NCI-H1436 (cell line): ENCODE measurements around the gene LETM1.

Experiments
- DNase-seq: peaks from one replicate; lab custom pipeline; 2025; lab: John Stamatoyannopoulos, UW

The LETM1 gene

DNA sequence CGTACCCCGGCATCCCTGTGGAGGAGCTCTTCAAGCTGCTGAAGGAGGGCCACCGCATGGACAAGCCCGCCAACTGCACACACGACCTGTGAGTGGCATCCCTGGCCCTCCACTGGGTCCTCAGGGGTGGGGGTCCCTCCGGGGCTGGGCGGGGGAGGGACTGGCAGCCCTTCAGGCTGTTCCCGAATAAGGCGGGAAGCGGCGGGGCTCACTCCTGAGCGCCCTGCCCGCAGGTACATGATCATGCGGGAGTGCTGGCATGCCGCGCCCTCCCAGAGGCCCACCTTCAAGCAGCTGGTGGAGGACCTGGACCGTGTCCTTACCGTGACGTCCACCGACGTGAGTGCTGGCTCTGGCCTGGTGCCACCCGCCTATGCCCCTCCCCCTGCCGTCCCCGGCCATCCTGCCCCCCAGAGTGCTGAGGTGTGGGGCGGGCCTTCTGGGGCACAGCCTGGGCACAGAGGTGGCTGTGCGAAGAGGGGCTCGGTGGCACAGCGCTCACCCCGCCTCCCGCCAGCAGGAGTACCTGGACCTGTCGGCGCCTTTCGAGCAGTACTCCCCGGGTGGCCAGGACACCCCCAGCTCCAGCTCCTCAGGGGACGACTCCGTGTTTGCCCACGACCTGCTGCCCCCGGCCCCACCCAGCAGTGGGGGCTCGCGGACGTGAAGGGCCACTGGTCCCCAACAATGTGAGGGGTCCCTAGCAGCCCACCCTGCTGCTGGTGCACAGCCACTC is 49.2 kb downstream of the LETM1 start:
- no peak for DNase-seq

DNA sequence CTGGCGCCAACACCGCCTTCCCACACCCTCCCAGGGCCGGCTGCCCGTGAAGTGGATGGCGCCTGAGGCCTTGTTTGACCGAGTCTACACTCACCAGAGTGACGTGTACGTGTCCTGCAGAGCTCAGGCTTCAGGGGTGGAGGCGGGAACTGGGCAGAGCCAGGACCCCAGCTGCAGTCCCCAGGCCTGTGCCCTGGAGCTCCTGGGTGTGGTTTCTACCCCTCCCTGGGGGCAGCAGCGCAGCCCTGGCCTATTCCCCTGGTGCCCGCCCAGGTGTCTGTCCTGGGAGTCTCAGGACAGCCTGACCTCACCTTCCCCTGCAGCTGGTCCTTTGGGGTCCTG is 49.8 kb downstream of the LETM1 start:
- DNase-seq, result no peak

DNA sequence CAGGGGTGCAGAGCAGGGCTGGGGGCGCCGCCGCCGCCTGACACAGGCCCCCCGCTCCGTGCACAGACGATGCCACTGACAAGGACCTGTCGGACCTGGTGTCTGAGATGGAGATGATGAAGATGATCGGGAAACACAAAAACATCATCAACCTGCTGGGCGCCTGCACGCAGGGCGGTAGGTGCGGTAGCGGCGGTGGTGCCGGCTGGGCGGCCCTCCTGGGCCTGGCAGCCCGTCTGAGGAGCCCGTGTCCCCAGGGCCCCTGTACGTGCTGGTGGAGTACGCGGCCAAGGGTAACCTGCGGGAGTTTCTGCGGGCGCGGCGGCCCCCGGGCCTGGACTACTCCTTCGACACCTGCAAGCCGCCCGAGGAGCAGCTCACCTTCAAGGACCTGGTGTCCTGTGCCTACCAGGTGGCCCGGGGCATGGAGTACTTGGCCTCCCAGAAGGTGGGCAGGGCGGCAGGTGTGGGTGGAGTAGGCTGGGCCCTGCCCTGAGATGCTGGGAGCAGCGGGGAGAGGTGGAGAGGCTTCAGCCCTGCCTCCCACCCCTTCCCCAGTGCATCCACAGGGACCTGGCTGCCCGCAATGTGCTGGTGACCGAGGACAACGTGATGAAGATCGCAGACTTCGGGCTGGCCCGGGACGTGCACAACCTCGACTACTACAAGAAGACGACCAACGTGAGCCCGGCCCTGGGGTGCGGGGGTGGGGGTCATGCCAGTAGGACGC is 50.3 kb downstream of the LETM1 start:
- DNase-seq, result no peak

DNA sequence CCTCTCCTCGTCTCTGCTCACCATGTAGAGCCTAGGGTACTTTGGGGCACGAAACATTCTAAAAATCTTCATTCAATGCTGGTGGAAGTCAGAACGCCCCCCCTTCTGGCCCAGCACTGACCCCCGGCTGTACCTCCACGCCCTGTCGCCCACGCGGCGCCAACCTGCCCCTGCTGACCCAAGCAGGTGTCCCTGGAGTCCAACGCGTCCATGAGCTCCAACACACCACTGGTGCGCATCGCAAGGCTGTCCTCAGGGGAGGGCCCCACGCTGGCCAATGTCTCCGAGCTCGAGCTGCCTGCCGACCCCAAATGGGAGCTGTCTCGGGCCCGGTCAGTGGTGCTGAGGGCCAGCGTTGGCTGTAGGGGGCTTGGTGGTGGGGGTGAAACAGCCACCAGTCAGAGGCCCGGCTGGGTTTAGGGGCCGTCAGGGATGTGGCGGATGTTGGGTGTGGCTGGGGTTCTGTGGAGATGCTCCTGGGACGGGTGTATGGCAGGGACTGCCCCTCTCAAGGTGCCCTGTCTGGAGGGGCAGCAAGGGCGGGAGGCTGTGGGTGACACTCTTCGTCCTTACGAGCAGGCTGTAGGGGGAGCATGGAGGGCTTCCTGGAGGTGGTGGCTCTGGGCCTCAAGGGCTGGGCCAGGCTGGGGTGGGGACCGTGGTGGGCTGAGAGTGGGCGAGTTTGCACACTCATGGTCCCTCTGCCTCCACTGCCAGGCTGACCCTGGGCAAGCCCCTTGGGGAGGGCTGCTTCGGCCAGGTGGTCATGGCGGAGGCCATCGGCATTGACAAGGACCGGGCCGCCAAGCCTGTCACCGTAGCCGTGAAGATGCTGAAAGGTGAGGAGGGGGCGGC is 51.1 kb downstream of the LETM1 start:
- no peak for DNase-seq

DNA sequence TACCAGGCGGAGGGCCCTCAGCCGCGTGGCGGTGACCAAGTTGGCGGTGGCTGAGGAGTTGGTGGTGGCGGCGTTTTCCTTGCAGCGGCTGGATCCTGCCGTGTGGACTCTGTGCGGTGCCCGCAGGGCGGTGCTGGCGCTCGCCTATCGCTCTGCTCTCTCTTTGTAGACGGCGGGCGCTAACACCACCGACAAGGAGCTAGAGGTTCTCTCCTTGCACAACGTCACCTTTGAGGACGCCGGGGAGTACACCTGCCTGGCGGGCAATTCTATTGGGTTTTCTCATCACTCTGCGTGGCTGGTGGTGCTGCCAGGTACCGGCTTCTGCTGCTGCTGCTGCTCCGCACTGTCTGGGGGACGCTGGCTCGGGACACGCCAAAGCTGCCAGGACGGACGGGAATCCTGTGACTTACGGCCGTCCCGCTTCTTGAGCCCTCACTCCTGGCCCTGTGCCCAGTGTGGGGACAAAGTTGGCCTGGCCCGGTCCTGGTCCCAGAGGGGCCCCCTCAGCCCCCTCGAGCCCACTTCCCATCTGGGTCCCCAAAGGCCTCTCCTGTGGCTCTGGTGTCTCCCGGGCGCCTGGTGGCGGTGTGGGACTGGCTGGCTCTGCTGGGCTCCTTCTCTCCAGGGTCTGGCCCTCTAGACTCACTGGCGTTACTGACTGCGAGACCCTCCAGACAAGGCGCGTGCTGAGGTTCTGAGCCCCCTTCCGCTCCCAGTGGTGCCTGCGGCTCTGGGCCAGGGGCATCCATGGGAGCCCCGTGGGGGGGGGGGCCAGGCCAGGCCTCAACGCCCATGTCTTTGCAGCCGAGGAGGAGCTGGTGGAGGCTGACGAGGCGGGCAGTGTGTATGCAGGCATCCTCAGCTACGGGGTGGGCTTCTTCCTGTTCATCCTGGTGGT is 52.2 kb downstream of the LETM1 start:
- no peak for DNase-seq

DNA sequence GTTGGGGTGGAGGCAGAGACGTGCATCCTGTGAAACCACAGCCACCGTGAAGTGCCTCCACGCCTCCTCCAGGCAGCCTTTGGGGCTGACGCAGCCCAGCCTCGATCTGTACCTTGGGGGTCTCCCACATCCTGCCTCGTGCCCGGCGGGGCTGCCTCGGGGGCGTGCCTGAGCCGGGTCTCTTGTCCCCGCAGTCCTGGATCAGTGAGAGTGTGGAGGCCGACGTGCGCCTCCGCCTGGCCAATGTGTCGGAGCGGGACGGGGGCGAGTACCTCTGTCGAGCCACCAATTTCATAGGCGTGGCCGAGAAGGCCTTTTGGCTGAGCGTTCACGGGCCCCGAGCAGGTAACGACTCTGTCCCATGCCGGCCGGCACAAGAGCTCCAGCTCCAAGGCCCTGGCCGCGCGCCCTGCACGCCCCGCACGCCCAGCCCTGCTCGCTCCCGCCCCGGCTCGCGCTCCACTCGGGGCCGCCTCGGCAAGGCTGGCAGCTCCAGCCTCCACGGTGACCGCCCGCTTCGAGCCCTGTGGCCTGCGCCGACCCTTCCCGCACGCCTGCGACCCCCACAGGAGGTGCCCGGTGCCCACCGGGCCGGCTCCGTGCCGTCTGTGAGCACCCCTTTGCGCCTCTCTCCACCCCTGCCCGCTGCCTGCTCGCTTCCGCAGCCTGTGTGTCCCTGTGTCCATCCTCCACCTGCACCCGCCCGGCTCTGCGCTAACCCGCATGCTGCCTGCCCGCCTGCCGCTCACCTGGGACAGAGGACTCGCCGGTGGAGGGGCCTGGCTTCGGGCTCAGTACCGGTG is 53.0 kb downstream of the LETM1 start:
- DNase-seq, result no peak

DNA sequence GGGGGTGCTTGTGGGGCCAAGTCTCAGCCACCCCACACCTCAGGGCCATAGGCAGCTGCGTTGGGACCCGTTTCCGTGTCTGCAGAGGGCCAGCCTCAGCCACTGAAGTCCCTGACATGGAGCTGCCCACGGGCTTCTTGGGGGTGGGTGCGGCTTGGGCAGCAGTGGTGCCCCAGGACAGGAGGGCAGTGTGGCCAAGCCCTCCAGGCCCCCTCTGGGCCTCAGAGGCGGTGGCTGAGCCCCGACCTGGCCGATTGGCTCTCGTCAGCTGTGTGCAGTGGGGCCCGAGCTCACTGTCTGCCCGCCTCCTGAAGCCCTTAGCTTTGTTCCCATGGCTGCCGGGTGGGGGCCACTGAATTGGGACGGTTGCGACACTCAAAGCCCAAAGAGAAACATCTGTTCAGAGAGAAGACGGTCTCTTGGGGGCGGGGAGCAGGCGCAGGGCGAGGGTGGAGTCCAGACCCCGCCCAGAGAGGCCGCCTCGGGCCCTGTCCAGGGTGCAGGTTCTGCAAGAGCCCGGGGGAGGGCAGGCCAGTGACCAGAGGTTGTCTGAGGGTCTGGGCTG is 53.7 kb downstream of the LETM1 start:
- DNase-seq, result no peak

DNA sequence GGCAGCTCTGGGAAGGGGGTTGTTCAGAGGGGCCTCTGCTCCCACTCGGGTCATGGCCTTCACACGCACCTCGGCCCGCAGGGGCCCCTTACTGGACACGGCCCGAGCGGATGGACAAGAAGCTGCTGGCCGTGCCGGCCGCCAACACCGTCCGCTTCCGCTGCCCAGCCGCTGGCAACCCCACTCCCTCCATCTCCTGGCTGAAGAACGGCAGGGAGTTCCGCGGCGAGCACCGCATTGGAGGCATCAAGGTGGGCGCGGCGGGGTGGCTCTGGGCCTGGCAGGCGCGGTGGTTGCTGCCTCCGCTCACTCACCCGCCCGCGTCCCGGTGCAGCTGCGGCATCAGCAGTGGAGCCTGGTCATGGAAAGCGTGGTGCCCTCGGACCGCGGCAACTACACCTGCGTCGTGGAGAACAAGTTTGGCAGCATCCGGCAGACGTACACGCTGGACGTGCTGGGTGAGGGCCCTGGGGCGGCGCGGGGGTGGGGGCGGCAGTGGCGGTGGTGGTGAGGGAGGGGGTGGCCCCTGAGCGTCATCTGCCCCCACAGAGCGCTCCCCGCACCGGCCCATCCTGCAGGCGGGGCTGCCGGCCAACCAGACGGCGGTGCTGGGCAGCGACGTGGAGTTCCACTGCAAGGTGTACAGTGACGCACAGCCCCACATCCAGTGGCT is 54.5 kb downstream of the LETM1 start:
- no peak for DNase-seq

DNA sequence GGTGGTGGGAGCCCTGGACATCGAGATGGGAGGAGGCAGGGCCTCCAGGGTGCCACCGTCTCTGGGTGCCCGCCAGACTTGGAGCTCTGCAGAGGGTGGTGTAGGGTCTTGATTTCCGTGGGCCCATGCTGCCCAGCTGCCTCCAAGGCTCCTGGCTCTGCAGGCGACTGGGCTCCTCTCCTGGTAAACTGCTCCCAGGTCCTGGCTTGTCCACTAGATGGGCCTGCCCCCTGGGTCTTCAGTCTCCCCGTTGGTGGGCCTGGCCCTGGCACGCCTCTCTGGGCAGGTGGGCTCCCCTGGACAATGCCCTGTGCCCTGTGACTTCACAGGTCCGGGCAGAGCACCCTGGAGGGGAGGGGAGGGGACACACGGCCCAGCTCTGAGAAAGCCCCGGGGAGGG is 55.2 kb downstream of the LETM1 start:
- DNase-seq, result no peak

DNA sequence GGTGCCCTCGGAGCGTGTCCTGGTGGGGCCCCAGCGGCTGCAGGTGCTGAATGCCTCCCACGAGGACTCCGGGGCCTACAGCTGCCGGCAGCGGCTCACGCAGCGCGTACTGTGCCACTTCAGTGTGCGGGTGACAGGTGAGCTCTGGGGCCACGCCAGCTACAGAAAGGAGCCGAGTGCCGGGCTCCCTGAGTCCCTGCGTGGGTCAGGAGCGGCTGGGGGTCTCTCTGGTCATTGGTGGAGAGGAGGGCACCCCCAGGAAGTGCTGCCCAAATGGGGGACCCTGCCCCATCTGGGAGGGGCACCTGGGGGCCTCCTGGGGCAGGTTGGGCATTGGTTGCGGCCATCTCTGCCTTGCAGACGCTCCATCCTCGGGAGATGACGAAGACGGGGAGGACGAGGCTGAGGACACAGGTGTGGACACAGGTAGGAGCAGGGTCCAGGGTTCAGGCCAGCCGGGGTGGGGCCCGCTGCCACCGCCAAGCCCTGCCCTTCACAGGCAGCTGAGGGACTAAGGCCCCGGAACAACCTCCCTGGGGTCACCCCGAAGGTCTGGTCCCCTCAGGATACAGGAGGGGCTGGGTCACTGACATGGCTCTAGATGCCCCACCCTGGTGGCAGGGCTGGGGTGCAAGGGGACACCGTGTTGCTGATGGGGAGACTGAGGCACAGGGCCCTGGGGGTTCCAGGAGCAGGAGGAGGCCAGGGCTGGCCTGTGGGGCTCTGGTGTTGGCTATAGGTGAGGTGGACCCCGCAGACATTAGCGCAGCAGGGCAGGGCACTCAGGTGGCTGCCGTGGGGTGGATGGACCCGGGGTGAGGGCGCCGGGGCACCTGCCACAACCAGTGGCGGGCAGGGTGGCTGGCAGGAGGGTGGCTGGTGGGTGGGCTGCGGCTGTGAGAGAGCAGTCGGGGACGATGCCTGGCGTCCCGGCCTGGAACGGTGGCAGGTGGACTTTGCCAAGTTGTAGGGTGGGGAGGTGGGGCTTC is 56.3 kb downstream of the LETM1 start:
- DNase-seq, result no peak

DNA sequence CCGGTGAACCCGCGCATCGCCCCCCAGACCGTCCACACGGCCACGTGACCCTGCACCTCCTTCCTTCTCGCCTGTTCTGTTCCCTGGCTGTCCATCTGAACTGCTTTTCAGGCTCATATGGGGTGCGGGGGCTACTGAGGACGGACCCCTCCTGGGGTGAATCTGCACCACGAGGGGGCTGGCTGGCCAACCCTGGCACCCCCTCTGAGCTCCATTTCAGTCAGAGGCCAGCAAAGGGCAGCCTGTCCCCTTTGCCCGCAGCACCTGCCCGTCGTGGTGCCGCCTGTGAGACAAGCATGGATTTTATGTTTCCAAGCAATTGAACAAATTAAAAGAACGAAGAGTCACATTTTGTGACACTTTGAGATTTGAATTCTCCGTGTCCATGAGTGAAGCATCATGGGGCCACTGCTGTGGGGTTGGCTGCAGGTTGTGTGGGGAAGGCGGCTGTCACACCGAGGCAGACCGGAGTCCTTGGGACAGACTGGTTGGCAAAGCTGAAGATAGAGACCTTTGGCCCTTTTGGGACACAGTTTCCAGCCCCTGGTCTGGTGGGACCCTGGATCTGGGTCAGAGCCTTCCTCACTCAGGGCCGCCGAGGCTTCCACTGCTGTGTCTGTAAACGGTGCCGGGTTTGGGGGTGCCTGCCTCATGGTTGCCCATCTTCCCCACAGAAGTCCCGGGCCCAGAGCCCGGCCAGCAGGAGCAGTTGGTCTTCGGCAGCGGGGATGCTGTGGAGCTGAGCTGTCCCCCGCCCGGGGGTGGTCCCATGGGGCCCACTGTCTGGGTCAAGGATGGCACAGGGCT is 57.2 kb downstream of the LETM1 start:
- DNase-seq, result no peak

DNA sequence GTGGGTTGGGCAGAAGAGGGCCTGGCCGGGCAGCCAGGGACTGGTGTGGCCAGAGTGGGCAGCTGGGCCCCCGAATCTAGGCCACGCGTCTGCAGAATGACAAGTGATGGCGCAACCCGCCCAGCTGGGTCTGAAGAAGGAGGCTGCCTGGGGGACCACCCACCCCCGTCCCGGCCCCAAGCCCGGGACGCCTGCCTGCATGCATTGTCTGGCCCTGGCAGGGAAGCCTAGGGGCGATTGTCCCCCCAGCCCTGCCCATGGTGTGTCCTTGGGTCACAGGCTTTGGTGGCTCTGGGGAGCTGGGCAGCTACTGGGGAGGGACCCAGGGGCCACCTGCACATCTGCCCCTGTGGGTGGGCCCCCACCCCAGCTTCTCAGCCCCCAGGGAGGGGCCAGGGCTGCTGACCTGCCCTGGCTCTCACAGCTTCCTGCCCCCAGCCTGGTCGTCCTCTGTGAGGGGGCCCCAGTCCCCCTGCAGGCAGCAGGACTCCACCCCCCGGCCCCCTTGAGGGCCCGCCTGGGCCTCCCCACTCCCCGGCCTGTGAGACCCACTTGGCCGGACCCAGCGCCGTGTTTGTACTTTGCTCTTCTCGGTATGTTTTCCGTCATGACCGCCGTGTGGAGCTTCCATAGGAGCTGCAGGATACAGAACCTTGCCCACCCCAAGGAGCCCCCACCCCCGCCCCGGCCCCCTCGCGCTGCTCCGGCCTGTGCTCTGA is 57.9 kb downstream of the LETM1 start:
- DNase-seq, result no peak

DNA sequence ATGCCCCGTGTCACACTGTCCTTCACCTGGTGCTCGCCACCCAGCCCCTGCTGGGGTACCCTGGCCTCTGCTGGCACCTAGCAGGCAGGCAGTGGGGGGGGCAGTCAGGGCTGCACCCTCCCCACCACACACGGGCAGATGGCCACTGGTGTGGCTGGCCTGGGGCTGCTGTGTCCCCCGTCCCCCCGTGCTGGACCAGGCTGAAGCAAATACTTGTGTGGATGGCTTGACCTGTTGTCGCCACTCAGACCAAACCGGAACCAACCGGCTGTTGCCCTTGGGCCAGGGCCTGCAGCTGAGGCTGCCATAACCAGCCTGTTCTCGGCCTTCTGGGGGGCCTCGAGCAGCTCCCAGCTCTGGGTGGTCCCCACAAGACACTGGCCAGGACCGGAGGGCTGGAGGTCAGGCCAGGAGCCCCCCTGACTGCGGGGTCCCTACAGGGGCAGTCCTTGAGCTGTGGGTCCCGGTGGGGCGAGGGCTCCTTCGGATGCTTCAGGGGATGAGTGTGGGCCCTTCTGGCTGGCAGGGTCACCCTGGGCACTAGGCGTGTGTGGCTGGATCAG is 58.6 kb downstream of the LETM1 start:
- no peak for DNase-seq

DNA sequence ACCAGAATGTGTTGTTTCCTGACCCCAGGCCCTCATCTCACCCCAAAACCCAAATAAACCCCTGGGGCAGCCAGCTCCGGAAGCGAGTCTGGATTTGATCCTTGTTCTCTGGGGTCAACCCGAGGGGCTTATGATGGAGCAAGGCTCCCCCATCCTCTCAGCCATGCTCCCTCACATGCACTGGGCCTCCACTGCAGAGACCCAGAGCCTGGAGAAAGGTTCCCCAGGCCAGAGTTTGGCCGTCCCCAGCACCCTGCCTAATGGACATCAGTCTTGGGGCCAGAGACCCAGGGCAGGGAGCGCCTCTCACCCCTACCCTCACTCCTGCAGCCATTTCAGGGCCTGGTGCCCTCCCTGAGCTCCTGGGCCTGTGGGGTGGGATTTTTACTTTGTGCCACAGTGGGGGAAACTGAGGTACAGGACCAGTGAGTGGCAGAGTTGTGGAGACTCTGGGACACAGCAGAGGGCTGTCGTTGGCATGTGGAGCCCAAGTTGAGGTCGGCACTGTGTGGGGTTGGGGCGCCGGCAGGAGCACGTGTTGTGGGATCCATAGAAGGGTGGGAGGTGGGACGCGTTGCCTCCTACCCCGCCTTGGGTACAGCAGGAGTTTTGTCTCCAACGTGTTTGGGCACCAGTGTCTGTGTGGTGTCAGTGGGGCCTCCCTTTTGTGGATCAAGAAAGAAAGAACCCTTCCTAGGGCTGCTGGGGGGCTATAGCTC is 59.3 kb downstream of the LETM1 start:
- no peak for DNase-seq

DNA sequence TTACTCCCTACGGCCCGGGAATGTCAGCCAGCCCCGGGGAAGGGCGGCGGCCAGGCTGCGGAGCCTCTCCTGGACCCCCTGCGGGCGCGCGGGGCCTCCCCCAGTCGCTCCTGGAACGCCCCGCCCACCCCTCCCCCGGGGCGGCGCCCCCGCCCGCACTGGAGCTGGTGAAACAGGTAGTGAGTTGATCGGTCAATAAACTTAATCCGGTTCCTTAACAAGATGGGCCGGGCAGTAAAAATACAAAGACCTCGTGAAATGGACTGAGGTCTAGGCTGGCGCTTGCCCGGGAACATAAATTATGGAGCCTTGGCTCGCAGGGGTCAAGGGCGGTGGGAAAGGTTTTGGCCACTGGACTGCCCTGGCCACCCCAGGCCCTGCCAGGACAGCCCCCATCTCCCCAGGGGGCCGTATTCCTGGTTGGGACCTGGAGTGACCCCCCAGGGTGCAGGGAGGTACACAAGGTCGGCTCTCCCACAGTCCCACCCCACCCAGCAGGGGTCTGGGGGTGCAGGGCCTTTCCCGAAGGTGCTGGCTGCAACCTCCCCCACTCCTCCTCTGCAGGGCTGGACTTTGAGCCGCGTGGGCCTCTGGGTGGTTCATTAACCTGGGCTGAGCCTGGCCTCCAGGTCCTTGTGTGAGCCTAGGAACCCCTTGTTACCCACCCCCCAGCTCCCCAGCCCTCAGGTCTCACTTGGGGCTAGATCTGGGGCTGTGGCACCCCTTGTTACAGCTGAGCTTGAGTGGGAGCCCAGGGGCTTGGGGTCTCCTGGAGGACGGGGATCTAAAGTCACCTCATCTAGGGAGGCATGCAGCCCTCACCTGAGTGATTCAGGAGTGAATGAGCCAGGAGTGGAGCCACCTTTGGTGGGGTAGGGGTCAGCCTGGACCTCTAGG is 60.4 kb downstream of the LETM1 start:
- DNase-seq, result no peak
